Measurements from ENCODE around the gene SYNPO2L. TPM values are rescaled to one million over a fixed set of nuclear protein-coding genes. Genes with fewer than 3 reads are reported as not detected.

Gene SYNPO2L
- polyA plus RNA-seq, 1 donor from 2014 or later: not detected

DNA sequence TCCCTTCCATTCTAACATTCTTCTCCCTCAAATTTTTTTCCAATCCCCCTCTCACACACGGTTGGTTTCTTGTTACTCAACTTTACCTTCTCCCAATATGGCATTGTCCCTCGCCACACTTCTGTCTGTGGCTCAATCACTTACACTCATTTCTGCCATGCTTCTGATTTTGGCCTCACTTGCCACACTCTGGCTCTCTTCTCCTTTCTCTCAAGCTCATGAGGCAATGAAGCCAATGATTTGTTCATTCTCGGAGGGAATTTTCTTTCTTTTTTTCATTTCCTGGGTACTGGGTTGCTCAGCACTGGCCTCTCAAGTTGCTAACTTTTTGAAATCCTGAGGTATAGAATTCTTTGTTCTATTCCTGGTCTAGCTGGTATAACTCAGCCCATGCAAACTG is 10.6 kb downstream of the SYNPO2L start:
- H3K9me2 ChIP-seq (ENCODE audit: insufficient read depth, low read length): no peaks in the 10 kb centered on the region
- H3K36me3 ChIP-seq (ENCODE audit: insufficient read depth, low read length): no peaks in the 10 kb centered on the region
- H3K9ac ChIP-seq (ENCODE audit: low read length): no peak overlapping the region
- no peak overlapping the region for H3K27ac ChIP-seq (ENCODE audit: low read length)
- H3K9me3 ChIP-seq (ENCODE audit: low read length): no peaks in the 10 kb centered on the region
- H3K4me2 ChIP-seq (ENCODE audit: low read length): no peak overlapping the region
- H2AFZ ChIP-seq (ENCODE audit: low read depth, low read length): no peak overlapping the region
- H3K27me3 ChIP-seq (ENCODE audit: insufficient read depth, low read depth, low read length): no peaks in the 10 kb centered on the region
- H3F3A ChIP-seq (ENCODE audit: insufficient read depth, low read length, poor library complexity, severe bottlenecking): no peaks in the 10 kb centered on the region
- no peak overlapping the region for H3K4me3 ChIP-seq (ENCODE audit: low read length)
- H3K79me2 ChIP-seq (replicated peaks; ENCODE audit: insufficient read depth, low read length): no peaks in the 10 kb centered on the region
- no peaks in the 10 kb centered on the region for H4K20me1 ChIP-seq (ENCODE audit: insufficient read depth)
- TF ChIP-seq EP300 (conservative IDR thresholded peaks at IDR 0.05; ENCODE audit: poor library complexity, severe bottlenecking): no peak
- TF ChIP-seq RAD21 (conservative IDR thresholded peaks at IDR 0.05): no peak
- TF ChIP-seq, protein P1, sequence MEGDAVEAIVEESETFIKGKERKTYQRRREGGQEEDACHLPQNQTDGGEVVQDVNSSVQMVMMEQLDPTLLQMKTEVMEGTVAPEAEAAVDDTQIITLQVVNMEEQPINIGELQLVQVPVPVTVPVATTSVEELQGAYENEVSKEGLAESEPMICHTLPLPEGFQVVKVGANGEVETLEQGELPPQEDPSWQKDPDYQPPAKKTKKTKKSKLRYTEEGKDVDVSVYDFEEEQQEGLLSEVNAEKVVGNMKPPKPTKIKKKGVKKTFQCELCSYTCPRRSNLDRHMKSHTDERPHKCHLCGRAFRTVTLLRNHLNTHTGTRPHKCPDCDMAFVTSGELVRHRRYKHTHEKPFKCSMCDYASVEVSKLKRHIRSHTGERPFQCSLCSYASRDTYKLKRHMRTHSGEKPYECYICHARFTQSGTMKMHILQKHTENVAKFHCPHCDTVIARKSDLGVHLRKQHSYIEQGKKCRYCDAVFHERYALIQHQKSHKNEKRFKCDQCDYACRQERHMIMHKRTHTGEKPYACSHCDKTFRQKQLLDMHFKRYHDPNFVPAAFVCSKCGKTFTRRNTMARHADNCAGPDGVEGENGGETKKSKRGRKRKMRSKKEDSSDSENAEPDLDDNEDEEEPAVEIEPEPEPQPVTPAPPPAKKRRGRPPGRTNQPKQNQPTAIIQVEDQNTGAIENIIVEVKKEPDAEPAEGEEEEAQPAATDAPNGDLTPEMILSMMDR (IDR thresholded peaks at IDR 0.05; ENCODE audit: poor library complexity, severe bottlenecking): no peak
- TF ChIP-seq, protein P2, sequence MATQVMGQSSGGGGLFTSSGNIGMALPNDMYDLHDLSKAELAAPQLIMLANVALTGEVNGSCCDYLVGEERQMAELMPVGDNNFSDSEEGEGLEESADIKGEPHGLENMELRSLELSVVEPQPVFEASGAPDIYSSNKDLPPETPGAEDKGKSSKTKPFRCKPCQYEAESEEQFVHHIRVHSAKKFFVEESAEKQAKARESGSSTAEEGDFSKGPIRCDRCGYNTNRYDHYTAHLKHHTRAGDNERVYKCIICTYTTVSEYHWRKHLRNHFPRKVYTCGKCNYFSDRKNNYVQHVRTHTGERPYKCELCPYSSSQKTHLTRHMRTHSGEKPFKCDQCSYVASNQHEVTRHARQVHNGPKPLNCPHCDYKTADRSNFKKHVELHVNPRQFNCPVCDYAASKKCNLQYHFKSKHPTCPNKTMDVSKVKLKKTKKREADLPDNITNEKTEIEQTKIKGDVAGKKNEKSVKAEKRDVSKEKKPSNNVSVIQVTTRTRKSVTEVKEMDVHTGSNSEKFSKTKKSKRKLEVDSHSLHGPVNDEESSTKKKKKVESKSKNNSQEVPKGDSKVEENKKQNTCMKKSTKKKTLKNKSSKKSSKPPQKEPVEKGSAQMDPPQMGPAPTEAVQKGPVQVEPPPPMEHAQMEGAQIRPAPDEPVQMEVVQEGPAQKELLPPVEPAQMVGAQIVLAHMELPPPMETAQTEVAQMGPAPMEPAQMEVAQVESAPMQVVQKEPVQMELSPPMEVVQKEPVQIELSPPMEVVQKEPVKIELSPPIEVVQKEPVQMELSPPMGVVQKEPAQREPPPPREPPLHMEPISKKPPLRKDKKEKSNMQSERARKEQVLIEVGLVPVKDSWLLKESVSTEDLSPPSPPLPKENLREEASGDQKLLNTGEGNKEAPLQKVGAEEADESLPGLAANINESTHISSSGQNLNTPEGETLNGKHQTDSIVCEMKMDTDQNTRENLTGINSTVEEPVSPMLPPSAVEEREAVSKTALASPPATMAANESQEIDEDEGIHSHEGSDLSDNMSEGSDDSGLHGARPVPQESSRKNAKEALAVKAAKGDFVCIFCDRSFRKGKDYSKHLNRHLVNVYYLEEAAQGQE (IDR thresholded peaks at IDR 0.05; ENCODE audit: borderline replicate concordance): no peak
- no peak for TF ChIP-seq POLR2AphosphoS5 (IDR thresholded peaks at IDR 0.05)
- no peak for TF ChIP-seq SMC3 (conservative IDR thresholded peaks at IDR 0.05; ENCODE audit: poor library complexity)
- TF ChIP-seq TAF1 (IDR thresholded peaks at IDR 0.05; ENCODE audit: low read depth): no peak
- no peak for TF ChIP-seq EZH2 (IDR thresholded peaks at IDR 0.05; ENCODE audit: borderline replicate concordance, insufficient read depth, low read length, poor library complexity, severe bottlenecking)
- TF ChIP-seq MXI1 (conservative IDR thresholded peaks at IDR 0.05; ENCODE audit: poor library complexity, severe bottlenecking): no peak

DNA sequence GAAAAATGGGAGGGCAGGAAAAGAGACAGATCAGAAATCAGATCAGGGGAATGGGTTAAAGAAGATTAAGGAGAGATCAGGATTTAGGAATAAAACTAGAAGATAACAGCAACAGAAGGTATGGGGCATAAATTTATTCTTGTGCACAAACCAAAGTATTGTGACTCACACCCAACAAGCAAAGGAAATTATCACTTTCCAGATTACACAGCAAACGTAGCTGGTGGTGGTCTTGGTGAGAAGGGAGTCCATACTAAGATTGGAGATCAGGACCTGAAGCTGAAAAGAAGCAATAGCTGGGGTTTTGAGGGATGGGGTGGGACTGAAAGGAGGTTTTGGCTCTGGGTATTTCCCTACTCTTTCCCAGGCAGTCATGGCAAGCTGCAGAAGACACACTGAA is 11.1 kb downstream of the SYNPO2L start:
- H2AFZ ChIP-seq (ENCODE audit: low read depth, low read length): no peak overlapping the region
- no peak overlapping the region for H3K9ac ChIP-seq (ENCODE audit: low read length)
- H3K27me3 ChIP-seq (ENCODE audit: insufficient read depth, low read depth, low read length): no peaks in the 10 kb centered on the region
- H3K79me2 ChIP-seq (replicated peaks; ENCODE audit: insufficient read depth, low read length): no peaks in the 10 kb centered on the region
- no peaks in the 10 kb centered on the region for H4K20me1 ChIP-seq (ENCODE audit: insufficient read depth)
- H3K4me3 ChIP-seq (ENCODE audit: low read length): no peak overlapping the region
- H3K4me2 ChIP-seq (ENCODE audit: low read length): no peak overlapping the region
- H3K27ac ChIP-seq (ENCODE audit: low read length): no peak overlapping the region
- no peaks in the 10 kb centered on the region for H3F3A ChIP-seq (ENCODE audit: insufficient read depth, low read length, poor library complexity, severe bottlenecking)
- H3K9me2 ChIP-seq (ENCODE audit: insufficient read depth, low read length): no peaks in the 10 kb centered on the region
- H3K9me3 ChIP-seq (ENCODE audit: low read length): no peaks in the 10 kb centered on the region
- no peaks in the 10 kb centered on the region for H3K36me3 ChIP-seq (ENCODE audit: insufficient read depth, low read length)
- TF ChIP-seq, protein P2 (IDR thresholded peaks at IDR 0.05; ENCODE audit: borderline replicate concordance): no peak
- no peak for TF ChIP-seq TAF1 (IDR thresholded peaks at IDR 0.05; ENCODE audit: low read depth)
